Heart left ventricle (tissue), 13 donors: ENCODE data around the gene SLC10A7.

Experiments
- POLR2A ChIP-seq, 2 donors: fragments of 450-650 bp; IDR thresholded peaks; one replicate each; pipeline ENCODE4 v1.6.1; 2017; ENCODE audit warnings: antibody characterized with exemption in 2 of 2, mild to moderate bottlenecking in 2 of 2, moderate library complexity in 2 of 2
- TF ChIP-seq, protein P1 (sequence below), 12 donors: fragments of 200-600 bp; sonication (generic) in 4 of 12; IDR thresholded peaks; one replicate each; pipeline versions ENCODE4 v1.5.0 to v1.8.0; 2018 to 2022; ENCODE audit warnings: antibody characterized with exemption in 12 of 12, mild to moderate bottlenecking in 5 of 12
- donor health status: ischemic (EF 13 %, LVEDD 7.1; RV severe dilation, severe dysfunction).
- donor health status: DM: no; HTN: yes; CAD: no.
- donor health status: DM: no; HTN: no; CAD: no.
- donor health status: ischemic (EF 25% LVEDD 6.9; RV normal size, moderate dysfunction).
- donor health status: ischemic (EF 25% LVEDD 5.7; RV mildly dilated, moderate dysfunction).
- donor health status: ischemic (EF 35%, LVEDD 5.7; RV mildly dilated, moderate dysfunction).
- donor health status: nonischemic (EF 11% LVEDD 7.7; RV severe dilation, severe dysfunction).
- donor health status: DM: yes; HTN: yes; CAD: no.
- donor health status: PGD.
- donor health status: ischemic (EF 29% LVEDD 5.4; RV normal size, mild dysfunction).
- donor health status: nonischemic (EF 23%, LVEDD 6.1; RV moderate dilation, normal function).

DNA sequence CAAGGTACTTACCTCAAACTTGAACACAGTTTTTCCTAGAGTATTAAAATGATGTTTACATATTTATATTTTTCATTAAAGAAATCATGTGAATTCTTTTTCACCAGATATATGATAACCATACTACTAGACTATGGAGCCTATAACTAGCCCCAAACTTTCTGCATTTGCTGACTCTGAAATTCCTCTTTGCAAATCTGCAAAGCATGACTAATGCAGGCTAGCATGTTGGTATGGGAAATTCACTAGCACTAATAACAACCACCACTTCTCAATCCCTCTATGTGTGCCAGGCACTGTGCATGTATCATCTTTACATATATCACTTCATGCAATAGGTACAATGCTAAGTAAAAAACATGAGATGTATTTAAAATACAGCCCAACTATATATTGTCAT lies 51.1 kb downstream of the SLC10A7 start:
- TF ChIP-seq POLR2A (IDR thresholded peaks at IDR 0.05) = no peak
- TF ChIP-seq, protein P1, sequence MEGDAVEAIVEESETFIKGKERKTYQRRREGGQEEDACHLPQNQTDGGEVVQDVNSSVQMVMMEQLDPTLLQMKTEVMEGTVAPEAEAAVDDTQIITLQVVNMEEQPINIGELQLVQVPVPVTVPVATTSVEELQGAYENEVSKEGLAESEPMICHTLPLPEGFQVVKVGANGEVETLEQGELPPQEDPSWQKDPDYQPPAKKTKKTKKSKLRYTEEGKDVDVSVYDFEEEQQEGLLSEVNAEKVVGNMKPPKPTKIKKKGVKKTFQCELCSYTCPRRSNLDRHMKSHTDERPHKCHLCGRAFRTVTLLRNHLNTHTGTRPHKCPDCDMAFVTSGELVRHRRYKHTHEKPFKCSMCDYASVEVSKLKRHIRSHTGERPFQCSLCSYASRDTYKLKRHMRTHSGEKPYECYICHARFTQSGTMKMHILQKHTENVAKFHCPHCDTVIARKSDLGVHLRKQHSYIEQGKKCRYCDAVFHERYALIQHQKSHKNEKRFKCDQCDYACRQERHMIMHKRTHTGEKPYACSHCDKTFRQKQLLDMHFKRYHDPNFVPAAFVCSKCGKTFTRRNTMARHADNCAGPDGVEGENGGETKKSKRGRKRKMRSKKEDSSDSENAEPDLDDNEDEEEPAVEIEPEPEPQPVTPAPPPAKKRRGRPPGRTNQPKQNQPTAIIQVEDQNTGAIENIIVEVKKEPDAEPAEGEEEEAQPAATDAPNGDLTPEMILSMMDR (IDR thresholded peaks at IDR 0.05) = no peak
